CD4-positive, alpha-beta memory T cell (primary cell): ENCODE results near the gene RCL1. TPM values are rescaled to one million over a fixed set of nuclear protein-coding genes. Genes with fewer than 3 reads are reported as not detected.
A peak's percentile ranks its signal among the peaks of the same experiment; 100 is the strongest.
"Not testable (repeated sequence)": the region's sequence is repeated elsewhere in the genome, so short reads cannot be mapped to it uniquely, and the experiment has no call there.

Source experiments
- CTCF ChIA-PET: fragments of 350-600 bp; sonication (Branson Sonifier 250); formaldehyde crosslinking; loops from one replicate; lab custom pipeline; 2021; ENCODE audit warnings: inconsistent platforms; ENCODE audit not compliant: partially characterized antibody; lab: Charles Lee
- POLR2A ChIA-PET: fragments of 350-600 bp; sonication (Branson Sonifier 250); formaldehyde crosslinking; loops from one replicate; lab custom pipeline; 2021; ENCODE audit not compliant: partially characterized antibody; lab: Charles Lee
- DNase-seq, 5 donors: peaks; one replicate each; pipeline versions ENCODE4 v3.0.0 to v3.0.0-alpha.2; 2020 to 2022; ENCODE audit warnings: mixed read lengths in 1 of 5
- H3K27ac ChIP-seq: one replicate; pipeline ENCODE4 v1.7.0; 2013; ENCODE audit warnings: low read depth, low read length
- H3K27me3 ChIP-seq: 2 replicates; pipeline ENCODE4 v1.7.0; 2013; ENCODE audit warnings: mild to moderate bottlenecking, low read length, moderate library complexity; ENCODE audit not compliant: insufficient read depth
- H3K36me3 ChIP-seq: 2 replicates; pipeline ENCODE4 v1.7.0; 2013; ENCODE audit warnings: mild to moderate bottlenecking, low read length, moderate library complexity; ENCODE audit not compliant: insufficient read depth
- H3K4me1 ChIP-seq: 2 replicates; pipeline ENCODE4 v1.7.0; 2013; ENCODE audit warnings: mild to moderate bottlenecking, low read length, moderate library complexity; ENCODE audit not compliant: insufficient read depth
- H3K4me3 ChIP-seq, 2 donors: one replicate each; pipeline ENCODE4 v1.7.0; 2013; ENCODE audit warnings: low read length in 2 of 2, mild to moderate bottlenecking in 1 of 2
- H3K9me3 ChIP-seq, 2 donors: one replicate each; pipeline ENCODE4 v1.7.0; 2013; ENCODE audit warnings: low read length in 2 of 2, control low read depth in 1 of 2; ENCODE audit not compliant: control insufficient read depth in 1 of 2
- H3K27ac Mint-ChIP-seq, 7 donors: one replicate each; pipeline ENCODE4 v1.8.0; 2020 to 2021; ENCODE audit warnings: mixed read lengths in 7 of 7, mild to moderate bottlenecking in 6 of 7, inconsistent platforms in 3 of 7, moderate library complexity in 3 of 7
- H3K27me3 Mint-ChIP-seq, 2 donors: one replicate each; pipeline ENCODE4 v1.8.0; 2020 to 2021; ENCODE audit warnings: mixed read lengths in 2 of 2
- H3K36me3 Mint-ChIP-seq, 2 donors: one replicate each; pipeline ENCODE4 v1.8.0; 2020 to 2021; ENCODE audit warnings: mixed read lengths in 2 of 2, inconsistent platforms in 1 of 2, mild to moderate bottlenecking in 1 of 2
- H3K4me1 Mint-ChIP-seq, 4 donors: one replicate each; pipeline ENCODE4 v1.8.0; 2020 to 2021; ENCODE audit warnings: mixed read lengths in 4 of 4, mild to moderate bottlenecking in 1 of 4
- H3K4me3 Mint-ChIP-seq, 8 donors: one replicate each; pipeline ENCODE4 v1.8.0; 2020 to 2021; ENCODE audit warnings: mixed read lengths in 8 of 8, mild to moderate bottlenecking in 7 of 8, moderate library complexity in 6 of 8, inconsistent platforms in 3 of 8
- H3K9me3 Mint-ChIP-seq, 8 donors: one replicate each; pipeline ENCODE4 v1.8.0; 2020 to 2021; ENCODE audit warnings: mixed read lengths in 8 of 8, mild to moderate bottlenecking in 5 of 8, inconsistent platforms in 3 of 8, moderate library complexity in 1 of 8
- intact Hi-C: fragments of 100-400 bp; cut with micrococcal nuclease; formaldehyde crosslinking; loops from one replicate; pipeline ENCODE4 v1.15.1; 2023
- polyA plus RNA-seq, 2 donors: library from polyadenylated mRNA; unstranded; fragments of 300-500 nt; fragmentation: Illumina TruSeq; gene quantifications; one replicate each; pipeline ENCODE4 v1.2.3, GENCODE V29; 2021
- total RNA-seq, 2 experiments: library from RNA; stranded (reverse); gene quantifications; one replicate each; pipeline ENCODE4 v1.2.3, GENCODE V29; 2021

The RCL1 gene
- total and polyA plus RNA-seq, 4 experiments from 2014 or later: 15.2 to 21.1 (median 16.7) TPM

GRCh38 chr9:4754530-4754929 lies 38.2 kb upstream of the RCL1 start:
- intact Hi-C loops, DNase-seq: not testable (repeated sequence)
- CTCF ChIA-PET: interaction anchor here (0.8 to 16.6 kb wide), 6 partner anchors 8 to 846 kb away, joined by 3 to 249 read pairs (median 7); partner anchors contain the start of genes AK3 and JAK2

GRCh38 chr9:4755026-4755609 lies 37.6 kb upstream of the RCL1 start:
- Mint-ChIP-seq H3K4me3 (no peak overlapping the region), H3K4me1 (peaks cover 1 to 8% (median 4%) of the 10 kb centered on the region in 4 donors), H3K36me3 (no peaks in the 10 kb centered on the region), H3K9me3 (no peaks in the 10 kb centered on the region), H3K27me3 (peaks cover 0 to 1% of the 10 kb centered on the region in 2 donors), H3K27ac (peak overlapping the region in 1 of 7 donors; percentile 39)
- no peak for DNase-seq
- intact Hi-C loops: no loop called here
- H3K4me3 ChIP-seq: no peak overlapping the region
- CTCF ChIA-PET: interaction anchor here (0.8 to 16.6 kb wide), 7 partner anchors 10 to 846 kb away, joined by 3 to 249 read pairs (median 7); partner anchors contain the start of genes AK3, JAK2 and RCL1
- no peaks in the 10 kb centered on the region for H3K36me3 ChIP-seq
- POLR2A ChIA-PET: interaction anchor here (1.0 kb wide), 1 partner anchor 230 kb away, joined by 3 read pairs; the partner anchor contains the start of gene JAK2
- H3K9me3 ChIP-seq: no peaks in the 10 kb centered on the region
- H3K27ac ChIP-seq: no peak overlapping the region
- peaks cover 4% of the 10 kb centered on the region for H3K4me1 ChIP-seq
- peaks cover 4% of the 10 kb centered on the region for H3K27me3 ChIP-seq

More at GRCh38 chr9:4754530-4754929, 38.2 kb upstream of the RCL1 start:
- H3K27ac ChIP-seq, H3K27me3 Mint-ChIP-seq, H3K4me1 ChIP-seq, H3K9me3 ChIP-seq, POLR2A ChIA-PET, H3K36me3 Mint-ChIP-seq, H3K4me3 ChIP-seq, H3K27me3 ChIP-seq, H3K9me3 Mint-ChIP-seq, H3K27ac Mint-ChIP-seq, H3K36me3 ChIP-seq, H3K4me3 Mint-ChIP-seq: not testable (repeated sequence)
- peaks cover 4 to 11% (median 5%) of the 10 kb centered on the region in 4 donors for H3K4me1 Mint-ChIP-seq

GRCh38 chr9:4756420-4756819 lies 36.3 kb upstream of the RCL1 start:
- Histone ChIP-seq H3K36me3 (no peaks in the 10 kb centered on the region), H3K9me3 (no peaks in the 10 kb centered on the region), H3K27ac (no peak overlapping the region), H3K4me3 (no peak overlapping the region), H3K27me3 (peaks cover 4% of the 10 kb centered on the region), H3K4me1 (peaks cover 4% of the 10 kb centered on the region)
- intact Hi-C loops: no loop called here
- H3K27ac Mint-ChIP-seq: no peak overlapping the region
- POLR2A ChIA-PET: interaction anchor here (1.0 to 1.2 kb wide), 2 partner anchors 16 to 229 kb away, joined by 3 read pairs; partner anchors contain the start of gene JAK2
- CTCF ChIA-PET: interaction anchor here (1.0 to 16.6 kb wide), 7 partner anchors 11 to 844 kb away, joined by 4 to 249 read pairs (median 7); partner anchors contain the start of genes AK3, JAK2 and RCL1
- DNase-seq: no peak
- peaks cover 0 to 3% of the 10 kb centered on the region in 2 donors for H3K27me3 Mint-ChIP-seq
- H3K4me1 Mint-ChIP-seq: peaks cover 1 to 5% (median 4%) of the 10 kb centered on the region in 4 donors
- H3K4me3 Mint-ChIP-seq: no peak overlapping the region
- no peaks in the 10 kb centered on the region for H3K36me3 Mint-ChIP-seq
- H3K9me3 Mint-ChIP-seq: no peaks in the 10 kb centered on the region

GRCh38 chr9:4760122-4760521 lies 32.6 kb upstream of the RCL1 start:
- Histone ChIP-seq H3K4me1 (peaks cover 11% of the 10 kb centered on the region), H3K36me3 (no peaks in the 10 kb centered on the region), H3K9me3 (no peaks in the 10 kb centered on the region), H3K4me3 (no peak overlapping the region), H3K27ac (no peak overlapping the region), H3K27me3 (peaks cover 4% of the 10 kb centered on the region)
- peaks cover 0 to 4% of the 10 kb centered on the region in 2 donors for H3K27me3 Mint-ChIP-seq
- intact Hi-C loops: loop anchor here (5.0 to 10.0 kb wide), 3 partner anchors 315 to 827 kb away; partner anchors contain the start of gene INSL6
- no peaks in the 10 kb centered on the region for H3K9me3 Mint-ChIP-seq
- no peak overlapping the region for H3K4me3 Mint-ChIP-seq
- DNase-seq: no peak
- peaks cover 5 to 12% (median 6%) of the 10 kb centered on the region in 4 donors for H3K4me1 Mint-ChIP-seq
- no peaks in the 10 kb centered on the region for H3K36me3 Mint-ChIP-seq
- ChIA-PET POLR2A (interaction anchor here (0.6 to 0.8 kb wide), 3 partner anchors 160 to 228 kb away, joined by 3 to 4 read pairs (median 3); partner anchors contain the start of gene JAK2), CTCF (interaction anchor here (0.8 to 16.6 kb wide), 32 partner anchors 9 to 845 kb away, joined by 3 to 249 read pairs (median 6); partner anchors contain the start of genes AK3, CD274, JAK2 and RCL1)
- H3K27ac Mint-ChIP-seq: no peak overlapping the region

- peaks cover 5 to 12% (median 6%) of the 10 kb centered on the region in 4 donors for H3K4me1 Mint-ChIP-seq
- H3K27me3 ChIP-seq: peaks cover 4% of the 10 kb centered on the region
- no peaks in the 10 kb centered on the region for H3K36me3 ChIP-seq
- H3K27me3 Mint-ChIP-seq: peaks cover 0 to 4% of the 10 kb centered on the region in 2 donors
- H3K9me3 Mint-ChIP-seq: peaks cover 0 to 1% (median 0%) of the 10 kb centered on the region in 8 donors
- H3K9me3 ChIP-seq: no peaks in the 10 kb centered on the region
- H3K4me3 ChIP-seq: no peak overlapping the region
- peak overlapping the region in 2 of 7 donors; percentile 28 to 71 for H3K27ac Mint-ChIP-seq
- ChIA-PET POLR2A (interaction anchor here (0.9 to 1.5 kb wide), 4 partner anchors 13 to 225 kb away, joined by 3 to 7 read pairs (median 3); partner anchors contain the start of gene JAK2), CTCF (interaction anchor here (0.6 to 16.6 kb wide), 25 partner anchors 8 to 1237 kb away, joined by 3 to 249 read pairs (median 4); partner anchors contain the start of genes AK3, JAK2 and RCL1)
- H3K4me3 Mint-ChIP-seq: peak overlapping the region in 6 of 8 donors; percentile 17 to 54 (median 42)
- peaks cover 11% of the 10 kb centered on the region for H3K4me1 ChIP-seq
- no peaks in the 10 kb centered on the region for H3K36me3 Mint-ChIP-seq
- DNase-seq: peak; percentile 75 to 79 (median 77)
- intact Hi-C loops: loop anchor here (1.0 to 10.0 kb wide), 10 partner anchors 30 to 838 kb away; partner anchors contain the start of genes INSL6 and RCL1
- no peak overlapping the region for H3K27ac ChIP-seq
Measured at GRCh38 chr9:4762108-4762885, 30.4 kb upstream of the RCL1 start.

GRCh38 chr9:4762886-4763541 lies 29.7 kb upstream of the RCL1 start:
- peaks cover 0 to 4% of the 10 kb centered on the region in 2 donors for H3K27me3 Mint-ChIP-seq
- Histone ChIP-seq H3K27ac (no peak overlapping the region), H3K27me3 (peaks cover 4% of the 10 kb centered on the region), H3K4me3 (no peak overlapping the region), H3K36me3 (no peaks in the 10 kb centered on the region), H3K4me1 (peaks cover 11% of the 10 kb centered on the region), H3K9me3 (no peaks in the 10 kb centered on the region)
- ChIA-PET CTCF (interaction anchor here (0.6 to 16.6 kb wide), 21 partner anchors 9 to 1236 kb away, joined by 3 to 249 read pairs (median 4); partner anchors contain the start of genes AK3, JAK2 and RCL1), POLR2A (interaction anchor here (0.9 to 1.5 kb wide), 3 partner anchors 161 to 224 kb away, joined by 3 to 7 read pairs (median 3); partner anchors contain the start of gene JAK2)
- DNase-seq: no peak
- peaks cover 5 to 12% (median 6%) of the 10 kb centered on the region in 4 donors for H3K4me1 Mint-ChIP-seq
- H3K9me3 Mint-ChIP-seq: peaks cover 0 to 1% (median 0%) of the 10 kb centered on the region in 8 donors
- H3K36me3 Mint-ChIP-seq: no peaks in the 10 kb centered on the region
- intact Hi-C loops: loop anchor here (1.0 to 10.0 kb wide), 10 partner anchors 29 to 837 kb away; partner anchors contain the start of genes INSL6 and RCL1
- H3K4me3 Mint-ChIP-seq: peak overlapping the region in 6 of 8 donors; percentile 17 to 54 (median 42)
- peak overlapping the region in 2 of 7 donors; percentile 28 to 57 for H3K27ac Mint-ChIP-seq
